Endothelial cell of umbilical vein (primary cell): ENCODE results near the gene CCDC182. TPM values are rescaled to one million over a fixed set of nuclear protein-coding genes. Genes with fewer than 3 reads are reported as not detected.

Experiments
- BruUV-seq: library from RNA; stranded (reverse); fragments of 400-500 nt; replicated peaks from 2 replicates; lab custom pipeline; 2021; lab: Mats Ljungman, UMichigan
- CTCF ChIA-PET: fragments of 300-600, 350-600 bp; sonication (Branson Sonifier 250); formaldehyde crosslinking; loops from one replicate; lab custom pipeline; 2021; ENCODE audit warnings: antibody characterized with exemption, inconsistent platforms; lab: Charles Lee
- POLR2A ChIA-PET: fragments of 300-600, 350-600 bp; sonication (Branson Sonifier 250); formaldehyde crosslinking; loops from one replicate; lab custom pipeline; 2021; ENCODE audit warnings: antibody characterized with exemption, inconsistent platforms; lab: Charles Lee
- DNase-seq: peaks from one replicate; pipeline ENCODE4 v3.0.0-alpha.2; 2011; ENCODE audit warnings: low read depth, low spot score
- FAIRE-seq: peaks from 2 replicates; lab custom pipeline; 2011; peaks lifted over from hg19 to GRCh38; lab: Jason Lieb, UNC
- H2AFZ ChIP-seq: 2 replicates; pipeline ENCODE4 v1.6.0; 2012; ENCODE audit warnings: low read depth, low read length, control low read depth, inconsistent platforms
- H3K27ac ChIP-seq: 2 replicates; pipeline ENCODE4 v1.5.1; 2011; ENCODE audit warnings: low read depth, mild to moderate bottlenecking, control low read depth, low read length, moderate library complexity; ENCODE audit not compliant: insufficient read depth
- H3K27me3 ChIP-seq, 2 experiments: 2 replicates each; pipeline versions ENCODE4 v1.6.0 to v1.6.1; 2011; ENCODE audit warnings: low read length in 2 of 2, mixed read lengths in 1 of 2; ENCODE audit not compliant: control insufficient read depth in 2 of 2, insufficient read depth in 2 of 2
- H3K36me3 ChIP-seq, 2 experiments: 2 replicates in 1 of 2; 3 replicates in 1 of 2; pipeline ENCODE4 v1.5.1; 2011; ENCODE audit warnings: low read length in 2 of 2, mild to moderate bottlenecking in 1 of 2, moderate library complexity in 1 of 2; ENCODE audit not compliant: control insufficient read depth in 2 of 2, insufficient read depth in 2 of 2; ENCODE audit errors: extremely low read depth in 1 of 2
- H3K4me1 ChIP-seq: 3 replicates; pipeline ENCODE4 v1.5.1; 2011; ENCODE audit warnings: mild to moderate bottlenecking, low read length; ENCODE audit not compliant: control insufficient read depth, insufficient read depth; ENCODE audit errors: extremely low read depth
- H3K4me2 ChIP-seq: 2 replicates; pipeline ENCODE4 v1.6.1; 2011; ENCODE audit warnings: low read length, control low read depth, mixed read lengths; ENCODE audit not compliant: insufficient read depth
- H3K4me3 ChIP-seq, 3 experiments: fragments of 200-600 bp in 1 of 3; sonication (generic), shearing (Covaris generic) in 1 of 3; replicated peaks in 1 of 3; 2 replicates each; pipeline ENCODE4 v1.5.1; 2011 to 2016; ENCODE audit warnings: control low read depth in 3 of 3, low read length in 3 of 3, mild to moderate bottlenecking in 2 of 3, inconsistent platforms in 1 of 3, low read depth in 1 of 3, moderate library complexity in 1 of 3; ENCODE audit not compliant: insufficient read depth in 1 of 3
- H3K79me2 ChIP-seq: 2 replicates; pipeline ENCODE4 v1.6.0; 2012; ENCODE audit warnings: low read length, inconsistent platforms; ENCODE audit not compliant: control insufficient read depth, insufficient read depth
- H3K9ac ChIP-seq: replicated peaks from 2 replicates; pipeline ENCODE3; 2011; ENCODE audit warnings: low read length, control low read depth; ENCODE audit not compliant: insufficient read depth; ENCODE audit errors: extremely low read depth
- H3K9me1 ChIP-seq: replicated peaks from 3 replicates; pipeline ENCODE4 v1.6.0; 2011; ENCODE audit warnings: mild to moderate bottlenecking, low read length; ENCODE audit not compliant: control insufficient read depth, insufficient read depth; ENCODE audit errors: extremely low read depth
- H3K9me3 ChIP-seq: replicated peaks from 2 replicates; pipeline ENCODE4 v1.5.1; 2012; ENCODE audit warnings: low read length, inconsistent platforms; ENCODE audit not compliant: control insufficient read depth, insufficient read depth
- H4K20me1 ChIP-seq: replicated peaks from 2 replicates; pipeline ENCODE3; 2011; ENCODE audit warnings: mild to moderate bottlenecking, low read length; ENCODE audit not compliant: control insufficient read depth, insufficient read depth; ENCODE audit errors: extremely low read depth
- EZH2 ChIP-seq: IDR thresholded peaks from 2 replicates; pipeline ENCODE4 v1.6.1; 2012; ENCODE audit warnings: borderline replicate concordance, low read depth, mild to moderate bottlenecking, moderate library complexity, low read length, inconsistent platforms; ENCODE audit not compliant: severe bottlenecking
- FOS ChIP-seq: IDR thresholded peaks from 2 replicates; pipeline ENCODE4 v1.6.1; 2011; ENCODE audit warnings: mild to moderate bottlenecking, low read length, moderate library complexity, borderline replicate concordance; ENCODE audit not compliant: insufficient read depth
- GATA2 ChIP-seq: IDR thresholded peaks from 2 replicates; pipeline ENCODE4 v1.7.0; 2011; ENCODE audit warnings: low read depth, mild to moderate bottlenecking, moderate library complexity, mixed read lengths, low read length; ENCODE audit not compliant: insufficient read length, insufficient read depth
- JUN ChIP-seq: IDR thresholded peaks from 2 replicates; pipeline ENCODE4 v1.6.1; 2011; ENCODE audit warnings: borderline replicate concordance, low read depth; ENCODE audit not compliant: insufficient read length, insufficient read depth
- MAX ChIP-seq: IDR thresholded peaks from 2 replicates; pipeline ENCODE4 v1.6.1; 2011; ENCODE audit not compliant: insufficient read depth, insufficient read length
- MYC ChIP-seq: IDR thresholded peaks from one replicate; pipeline ENCODE4 v1.6.1; 2011; ENCODE audit warnings: mild to moderate bottlenecking, low read depth, low read length
- POLR2A ChIP-seq: IDR thresholded peaks from 2 replicates; pipeline ENCODE4 v1.6.1; 2012; ENCODE audit warnings: low read depth, mild to moderate bottlenecking, control low read depth, low read length
- POLR2AphosphoS5 ChIP-seq: IDR thresholded peaks from 2 replicates; pipeline ENCODE4 v1.6.1; 2012; ENCODE audit warnings: low read depth, mild to moderate bottlenecking, control low read depth, low read length, moderate library complexity; ENCODE audit not compliant: insufficient read depth
- dilution Hi-C: fragments of 300-500 bp; cut with MboI; formaldehyde crosslinking; loops from one replicate; pipeline ENCODE4 v1.15.0; 2019; ENCODE audit warnings: low sequenced_read_pairs; ENCODE audit not compliant: extremely low pct_ligation_motif_present
- intact Hi-C: fragments of 100-400 bp; cut with micrococcal nuclease; formaldehyde crosslinking; loops from one replicate; pipeline ENCODE4 v1.10.0; 2022
- polyA plus RNA-seq, 4 experiments: library from polyadenylated mRNA; depleted of rRNA in 3 of 4; stranded (reverse) in 3 of 4; unstranded in 1 of 4; fragments of >200 nt; gene quantifications; 2 replicates each; pipeline versions ENCODE4 v1.2.1 to v1.2.3, GENCODE V29; 2011 to 2012; ENCODE audit warnings: missing spikeins in 1 of 4
- total RNA-seq: library from RNA; stranded (reverse); gene quantifications from 2 replicates; pipeline ENCODE4 v1.2.3, GENCODE V29; 2021

CCDC182 gene
- total and polyA plus RNA-seq, 2 donors (not counting 3 experiments of a cell fraction or from before 2014, with no cell fraction given) = not detected

- Histone ChIP-seq H3K4me1 (no peaks in the 10 kb centered on the region), H3K4me3 (no peak overlapping the region), H3K9ac (no peak overlapping the region), H3K9me3 (no peaks in the 10 kb centered on the region), H3K27ac (no peak overlapping the region), H3K4me2 (no peak overlapping the region), H4K20me1 (no peaks in the 10 kb centered on the region), H3K36me3 (no peaks in the 10 kb centered on the region), H3K79me2 (no peaks in the 10 kb centered on the region), H3K27me3 (peaks cover 6 to 16% of the 10 kb centered on the region in 2 experiments), H3K9me1 (no peaks in the 10 kb centered on the region), H2AFZ (no peak overlapping the region)
- dilution Hi-C loops = no loop called here
- DNase-seq = no peak
- BruUV-seq = no TSS peak
- ChIA-PET POLR2A (no interaction called here), CTCF (interaction anchor here (1.3 to 2.6 kb wide), 4 partner anchors 32 to 507 kb away, joined by 4 to 12 read pairs (median 6); no protein-coding TSS in a partner anchor)
- intact Hi-C loops = no loop called here
- no peak for FAIRE-seq
- TF ChIP-seq FOS = no peak
- TF ChIP-seq POLR2A = no peak
These were observed 5.2 kb upstream of the CCDC182 start for GRCh38 chr17:57750109-57750871.

GRCh38 chr17:57749701-57750100 is 4.6 kb upstream of the CCDC182 start:
- TF ChIP-seq MAX (no peak), POLR2AphosphoS5 (no peak), MYC (no peak), GATA2 (no peak), EZH2 (no peak), POLR2A (no peak), JUN (no peak)
- Histone ChIP-seq H3K9me3 (no peaks in the 10 kb centered on the region), H3K9ac (no peak overlapping the region), H3K4me1 (no peaks in the 10 kb centered on the region), H3K9me1 (no peaks in the 10 kb centered on the region), H3K36me3 (no peaks in the 10 kb centered on the region), H3K27ac (no peak overlapping the region), H3K4me2 (no peak overlapping the region), H3K4me3 (no peak overlapping the region), H3K79me2 (no peaks in the 10 kb centered on the region), H4K20me1 (no peaks in the 10 kb centered on the region), H2AFZ (no peak overlapping the region), H3K27me3 (peaks cover 6 to 17% of the 10 kb centered on the region in 2 experiments)
- ChIA-PET POLR2A (no interaction called here), CTCF (interaction anchor here (1.3 to 1.6 kb wide), 5 partner anchors 32 to 507 kb away, joined by 4 to 12 read pairs (median 5); no protein-coding TSS in a partner anchor)
- intact Hi-C loops (no loop called here), dilution Hi-C loops (no loop called here)
- FAIRE-seq = no peak
- no TSS peak for BruUV-seq
- no peak for DNase-seq
